Lower lobe of right lung (tissue), 2 donors: Measurements from ENCODE around the gene CMTM4. TPM values are rescaled to one million over a fixed set of nuclear protein-coding genes. Genes with fewer than 3 reads are reported as not detected.
A peak's percentile ranks its signal among the peaks of the same experiment; 100 is the strongest.

ENCODE experiments used
- ATAC-seq, 2 donors: fragments of 200-7000 bp; cut with Tn5 transposase; one replicate each; pipeline ENCODE4 v1.9.1; 2020 to 2022; ENCODE audit warnings: mild to moderate bottlenecking in 2 of 2, moderate library complexity in 2 of 2
- DNase-seq: peaks from one replicate; pipeline ENCODE4 v3.0.0-alpha.2; 2020
- H3K27ac ChIP-seq: fragments of 200-600 bp; one replicate; pipeline ENCODE4 v1.8.0; 2022
- H3K27me3 ChIP-seq: fragments of 200-600 bp; one replicate; pipeline ENCODE4 v1.8.0; 2022; ENCODE audit warnings: low read depth
- H3K36me3 ChIP-seq: fragments of 200-600 bp; one replicate; pipeline ENCODE4 v1.8.0; 2022; ENCODE audit warnings: mild to moderate bottlenecking
- H3K4me1 ChIP-seq: fragments of 200-600 bp; one replicate; pipeline ENCODE4 v1.8.0; 2022
- H3K4me3 ChIP-seq: fragments of 200-600 bp; one replicate; pipeline ENCODE4 v1.8.0; 2022; ENCODE audit warnings: mild to moderate bottlenecking
- H3K9me3 ChIP-seq: fragments of 200-600 bp; one replicate; pipeline ENCODE4 v1.8.0; 2022
- CTCF ChIP-seq: fragments of 200-600 bp; IDR thresholded peaks from one replicate; pipeline ENCODE4 v1.8.0; 2022; ENCODE audit warnings: antibody characterized with exemption, mild to moderate bottlenecking
- intact Hi-C: fragments of 100-400 bp; cut with DNase I; formaldehyde crosslinking; loops from one replicate; pipeline ENCODE4 v1.11.0; 2022
- total RNA-seq: library from RNA; stranded (reverse); fragmentation: NEBNext Ultra II Directional; extraction: Animal tissue kit (Norgen Biotek cat#: 25700); gene quantifications from one replicate; pipeline ENCODE4 v1.2.1, GENCODE V29; 2021
- donor health status: DM: no; HTN: yes; CAD: no; lungs with severe emphysema.

The CMTM4 gene
- total RNA-seq, 1 donor from 2014 or later = 52.5 TPM

GRCh38 chr16:66649636-66650205, 46.8 kb downstream of the CMTM4 start:
- peak in 1 of 2 donors; percentile 8 for ATAC-seq
- no peak for TF ChIP-seq CTCF
- Histone ChIP-seq H3K36me3 (no peaks in the 10 kb centered on the region), H3K27ac (no peak overlapping the region), H3K9me3 (no peaks in the 10 kb centered on the region), H3K4me3 (no peak overlapping the region), H3K4me1 (peaks cover 27% of the 10 kb centered on the region), H3K27me3 (no peaks in the 10 kb centered on the region)
- no peak for DNase-seq
- intact Hi-C loops = no loop called here

- Histone ChIP-seq H3K27ac (no peak overlapping the region), H3K9me3 (no peaks in the 10 kb centered on the region), H3K36me3 (no peaks in the 10 kb centered on the region), H3K4me1 (peaks cover 26% of the 10 kb centered on the region), H3K27me3 (no peaks in the 10 kb centered on the region), H3K4me3 (no peak overlapping the region)
- TF ChIP-seq CTCF = no peak
- intact Hi-C loops = no loop called here
- DNase-seq = no peak
- ATAC-seq = no peak
These were observed 47.4 kb downstream of the CMTM4 start for GRCh38 chr16:66649167-66649566.

- DNase-seq = no peak
- no peaks in the 10 kb centered on the region for H3K36me3 ChIP-seq
- H3K4me1 ChIP-seq = peaks cover 17% of the 10 kb centered on the region
- no peak overlapping the region for H3K4me3 ChIP-seq
- no peak for TF ChIP-seq CTCF
- H3K27me3 ChIP-seq = no peaks in the 10 kb centered on the region
- intact Hi-C loops = no loop called here
- ATAC-seq = no peak
- H3K9me3 ChIP-seq = no peaks in the 10 kb centered on the region
- no peak overlapping the region for H3K27ac ChIP-seq
These were observed 48.7 kb downstream of the CMTM4 start for GRCh38 chr16:66647866-66648265.

- no peaks in the 10 kb centered on the region for H3K9me3 ChIP-seq
- H3K36me3 ChIP-seq = no peaks in the 10 kb centered on the region
- H3K27ac ChIP-seq = no peak overlapping the region
- intact Hi-C loops = no loop called here
- H3K4me3 ChIP-seq = no peak overlapping the region
- no peaks in the 10 kb centered on the region for H3K4me1 ChIP-seq
- no peak for ATAC-seq
- TF ChIP-seq CTCF = no peak
- DNase-seq = no peak
- H3K27me3 ChIP-seq = no peaks in the 10 kb centered on the region
These were observed 55.2 kb downstream of the CMTM4 start for GRCh38 chr16:66641387-66641786.

- no peak for DNase-seq
- no peak for ATAC-seq
- Histone ChIP-seq H3K27me3 (no peaks in the 10 kb centered on the region), H3K36me3 (peaks cover 5% of the 10 kb centered on the region), H3K4me3 (no peak overlapping the region), H3K27ac (no peak overlapping the region), H3K9me3 (no peaks in the 10 kb centered on the region), H3K4me1 (no peaks in the 10 kb centered on the region)
- intact Hi-C loops = no loop called here
- TF ChIP-seq CTCF = no peak
These were observed 55.7 kb downstream of the CMTM4 start for GRCh38 chr16:66640724-66641314.
